Effector memory CD4-positive, alpha-beta T cell (primary cell): ENCODE results near the gene SH3GLB1.

Experiments
- DNase-seq, 3 donors: peaks; one replicate each; pipeline ENCODE4 v3.0.0-alpha.2; 2020
- H3K27ac ChIP-seq: 2 replicates; pipeline ENCODE4 v1.7.0; 2013; ENCODE audit warnings: mild to moderate bottlenecking, low read length, moderate library complexity; ENCODE audit not compliant: insufficient read depth, poor library complexity, severe bottlenecking
- H3K27me3 ChIP-seq: replicated peaks from 2 replicates; pipeline ENCODE4 v1.7.0; 2013; ENCODE audit warnings: mild to moderate bottlenecking, low read length; ENCODE audit not compliant: insufficient read depth, control insufficient read depth, poor library complexity, severe bottlenecking
- H3K36me3 ChIP-seq: 2 replicates; pipeline ENCODE4 v1.7.0; 2013; ENCODE audit warnings: mild to moderate bottlenecking, low read length, moderate library complexity; ENCODE audit not compliant: control insufficient read depth, insufficient read depth
- H3K4me1 ChIP-seq: 2 replicates; pipeline ENCODE4 v1.7.0; 2013; ENCODE audit warnings: low read length, mild to moderate bottlenecking; ENCODE audit not compliant: control insufficient read depth, insufficient read depth, poor library complexity, severe bottlenecking
- H3K4me3 ChIP-seq: 2 replicates; pipeline ENCODE4 v1.7.0; 2013; ENCODE audit warnings: low read length, low read depth, mild to moderate bottlenecking; ENCODE audit not compliant: insufficient read depth, poor library complexity, severe bottlenecking
- H3K9me3 ChIP-seq: 2 replicates; pipeline ENCODE4 v1.7.0; 2013; ENCODE audit warnings: mild to moderate bottlenecking, low read length, moderate library complexity; ENCODE audit not compliant: control insufficient read depth

SH3GLB1 gene

GRCh38 chr1:86753700-86754099 lies 49.3 kb downstream of the SH3GLB1 start:
- Histone ChIP-seq H3K4me3 (no peak overlapping the region), H3K9me3 (no peaks in the 10 kb centered on the region), H3K27ac (no peak overlapping the region), H3K27me3 (no peaks in the 10 kb centered on the region), H3K4me1 (no peaks in the 10 kb centered on the region), H3K36me3 (no peaks in the 10 kb centered on the region)
- DNase-seq = no peak

GRCh38 chr1:86754265-86754974 lies 50.0 kb downstream of the SH3GLB1 start:
- Histone ChIP-seq H3K27ac (no peak overlapping the region), H3K27me3 (no peaks in the 10 kb centered on the region), H3K9me3 (no peaks in the 10 kb centered on the region), H3K36me3 (no peaks in the 10 kb centered on the region), H3K4me3 (no peak overlapping the region), H3K4me1 (no peaks in the 10 kb centered on the region)
- DNase-seq = no peak

GRCh38 chr1:86756062-86756406 lies 51.7 kb downstream of the SH3GLB1 start:
- Histone ChIP-seq H3K27ac (no peak overlapping the region), H3K9me3 (no peaks in the 10 kb centered on the region), H3K4me1 (no peaks in the 10 kb centered on the region), H3K27me3 (no peaks in the 10 kb centered on the region), H3K36me3 (no peaks in the 10 kb centered on the region), H3K4me3 (no peak overlapping the region)
- DNase-seq = no peak

- no peak for DNase-seq
- no peak overlapping the region for H3K27ac ChIP-seq
- no peaks in the 10 kb centered on the region for H3K27me3 ChIP-seq
- H3K9me3 ChIP-seq = no peaks in the 10 kb centered on the region
- H3K4me1 ChIP-seq = no peaks in the 10 kb centered on the region
- no peaks in the 10 kb centered on the region for H3K36me3 ChIP-seq
- H3K4me3 ChIP-seq = no peak overlapping the region
These were observed 53.1 kb downstream of the SH3GLB1 start for GRCh38 chr1:86757272-86757984.

- H3K27ac ChIP-seq = no peak overlapping the region
- H3K9me3 ChIP-seq = no peaks in the 10 kb centered on the region
- H3K27me3 ChIP-seq = no peaks in the 10 kb centered on the region
- no peak for DNase-seq
- no peak overlapping the region for H3K4me3 ChIP-seq
- no peaks in the 10 kb centered on the region for H3K4me1 ChIP-seq
- H3K36me3 ChIP-seq = no peaks in the 10 kb centered on the region
These were observed 54.2 kb downstream of the SH3GLB1 start for GRCh38 chr1:86758570-86758969.

GRCh38 chr1:86760199-86760598 lies 55.8 kb downstream of the SH3GLB1 start:
- Histone ChIP-seq H3K27ac (no peak overlapping the region), H3K36me3 (no peaks in the 10 kb centered on the region), H3K9me3 (no peaks in the 10 kb centered on the region), H3K27me3 (no peaks in the 10 kb centered on the region), H3K4me3 (no peak overlapping the region), H3K4me1 (no peaks in the 10 kb centered on the region)
- DNase-seq = no peak

- DNase-seq = no peak
- Histone ChIP-seq H3K27ac (no peak overlapping the region), H3K27me3 (no peaks in the 10 kb centered on the region), H3K4me3 (no peak overlapping the region), H3K9me3 (no peaks in the 10 kb centered on the region), H3K36me3 (no peaks in the 10 kb centered on the region), H3K4me1 (no peaks in the 10 kb centered on the region)
These were observed 58.0 kb downstream of the SH3GLB1 start for GRCh38 chr1:86762336-86762735.

- H3K27me3 ChIP-seq = no peaks in the 10 kb centered on the region
- no peak for DNase-seq
- H3K9me3 ChIP-seq = no peaks in the 10 kb centered on the region
- H3K4me1 ChIP-seq = no peaks in the 10 kb centered on the region
- no peaks in the 10 kb centered on the region for H3K36me3 ChIP-seq
- no peak overlapping the region for H3K4me3 ChIP-seq
- no peak overlapping the region for H3K27ac ChIP-seq
These were observed 60.1 kb downstream of the SH3GLB1 start for GRCh38 chr1:86764523-86764922.

- no peak for DNase-seq
- H3K9me3 ChIP-seq = no peaks in the 10 kb centered on the region
These were observed 60.7 kb downstream of the SH3GLB1 start for GRCh38 chr1:86765073-86765472.

GRCh38 chr1:86765674-86766073 lies 61.3 kb downstream of the SH3GLB1 start:
- DNase-seq = no peak
- no peak overlapping the region for H3K4me3 ChIP-seq
- H3K36me3 ChIP-seq = no peaks in the 10 kb centered on the region
- no peaks in the 10 kb centered on the region for H3K4me1 ChIP-seq
- H3K9me3 ChIP-seq = no peaks in the 10 kb centered on the region
- no peaks in the 10 kb centered on the region for H3K27me3 ChIP-seq
- H3K27ac ChIP-seq = no peak overlapping the region

More at GRCh38 chr1:86765073-86765472, 60.7 kb downstream of the SH3GLB1 start:
- Histone ChIP-seq H3K4me1 (no peaks in the 10 kb centered on the region), H3K36me3 (no peaks in the 10 kb centered on the region), H3K27ac (no peak overlapping the region), H3K4me3 (no peak overlapping the region), H3K27me3 (no peaks in the 10 kb centered on the region)
